Measurements from ENCODE around the gene CIP2A.

- TF ChIP-seq MAZ (IDR thresholded peaks at IDR 0.05; ENCODE audit: borderline replicate concordance, low read depth, low read length) = no peak
- no peak for TF ChIP-seq CTCF (conservative IDR thresholded peaks at IDR 0.05; ENCODE audit: low read depth, low read length)
- TF ChIP-seq RAD21 (IDR thresholded peaks at IDR 0.05; ENCODE audit: low read length) = no peak
- no peak for TF ChIP-seq POLR2A (IDR thresholded peaks at IDR 0.05; ENCODE audit: low read depth, low read length)
- no peak for TF ChIP-seq FOS (IDR thresholded peaks at IDR 0.05; ENCODE audit: low read depth, low read length)
- no peak for TF ChIP-seq MXI1 (IDR thresholded peaks at IDR 0.05; ENCODE audit: borderline replicate concordance, low read depth, low read length)
- TF ChIP-seq SMC3 (IDR thresholded peaks at IDR 0.05; ENCODE audit: low read depth, low read length) = no peak
- no peak for TF ChIP-seq RFX5 (IDR thresholded peaks at IDR 0.05; ENCODE audit: low read depth, low read length)
Observed at GRCh38 chr3:108603691-108604090, 14.5 kb upstream of the CIP2A start.
